GM12865 (cell line): Measurements from ENCODE around the gene FLAD1.

Experiments
- DNase-seq: peaks from one replicate; pipeline ENCODE4 v3.0.0; 2010; ENCODE audit warnings: low read depth
- H3K4me3 ChIP-seq: 2 replicates; pipeline ENCODE4 v1.5.1; 2011; ENCODE audit warnings: mild to moderate bottlenecking, low read depth, low read length, control low read depth
- CTCF ChIP-seq: IDR thresholded peaks from 2 replicates; pipeline ENCODE4 v1.5.1; 2011; ENCODE audit warnings: low read length, control low read depth, low read depth, inconsistent platforms; ENCODE audit not compliant: insufficient read depth; ENCODE audit errors: missing control alignments

FLAD1 gene

GRCh38 chr1:154958681-154959425 is 24.3 kb upstream of the FLAD1 start:
- H3K4me3 ChIP-seq: no peak overlapping the region
- no peak for TF ChIP-seq CTCF
- DNase-seq: no peak

GRCh38 chr1:154959426-154959780 is 23.7 kb upstream of the FLAD1 start:
- no peak overlapping the region for H3K4me3 ChIP-seq
- no peak for TF ChIP-seq CTCF
- DNase-seq: no peak

GRCh38 chr1:154960446-154961136 is 22.6 kb upstream of the FLAD1 start:
- no peak for TF ChIP-seq CTCF
- DNase-seq: no peak
- peak overlapping the region; percentile 90 for H3K4me3 ChIP-seq

- peak within 1 kb of the TSS; percentile 90 for H3K4me3 ChIP-seq
- peak; percentile 87 for DNase-seq
- peak; percentile 65 for TF ChIP-seq CTCF
These were observed 21.7 kb upstream of the FLAD1 start, which contains the start of gene PYGO2 for GRCh38 chr1:154961207-154962155. TSS of gene PYGO2 (minus strand) at chr1:154961782. CDS start at chr1:154961576, 206 bp downstream.

- peak overlapping the region; percentile 90 for H3K4me3 ChIP-seq
- no peak for TF ChIP-seq CTCF
- peak; percentile 62 for DNase-seq
These were observed 20.9 kb upstream of the FLAD1 start for GRCh38 chr1:154962156-154962749.

- peak overlapping the region; percentile 90 for H3K4me3 ChIP-seq
- no peak for TF ChIP-seq CTCF
- DNase-seq: no peak
These were observed 20.3 kb upstream of the FLAD1 start for GRCh38 chr1:154962795-154963330.
